Effector memory CD4-positive, alpha-beta T cell (primary cell): ENCODE data around the gene NADK.
"Not testable (repeated sequence)": the region's sequence is repeated elsewhere in the genome, so short reads cannot be mapped to it uniquely, and the experiment has no call there.

ENCODE experiments used
- DNase-seq, 3 donors: peaks; one replicate each; pipeline ENCODE4 v3.0.0-alpha.2; 2020
- H3K27ac ChIP-seq: 2 replicates; pipeline ENCODE4 v1.7.0; 2013; ENCODE audit warnings: mild to moderate bottlenecking, low read length, moderate library complexity; ENCODE audit not compliant: insufficient read depth, poor library complexity, severe bottlenecking
- H3K27me3 ChIP-seq: replicated peaks from 2 replicates; pipeline ENCODE4 v1.7.0; 2013; ENCODE audit warnings: mild to moderate bottlenecking, low read length; ENCODE audit not compliant: insufficient read depth, control insufficient read depth, poor library complexity, severe bottlenecking
- H3K36me3 ChIP-seq: 2 replicates; pipeline ENCODE4 v1.7.0; 2013; ENCODE audit warnings: mild to moderate bottlenecking, low read length, moderate library complexity; ENCODE audit not compliant: control insufficient read depth, insufficient read depth
- H3K4me1 ChIP-seq: 2 replicates; pipeline ENCODE4 v1.7.0; 2013; ENCODE audit warnings: low read length, mild to moderate bottlenecking; ENCODE audit not compliant: control insufficient read depth, insufficient read depth, poor library complexity, severe bottlenecking
- H3K4me3 ChIP-seq: 2 replicates; pipeline ENCODE4 v1.7.0; 2013; ENCODE audit warnings: low read length, low read depth, mild to moderate bottlenecking; ENCODE audit not compliant: insufficient read depth, poor library complexity, severe bottlenecking
- H3K9me3 ChIP-seq: 2 replicates; pipeline ENCODE4 v1.7.0; 2013; ENCODE audit warnings: mild to moderate bottlenecking, low read length, moderate library complexity; ENCODE audit not compliant: control insufficient read depth

The NADK gene

DNA sequence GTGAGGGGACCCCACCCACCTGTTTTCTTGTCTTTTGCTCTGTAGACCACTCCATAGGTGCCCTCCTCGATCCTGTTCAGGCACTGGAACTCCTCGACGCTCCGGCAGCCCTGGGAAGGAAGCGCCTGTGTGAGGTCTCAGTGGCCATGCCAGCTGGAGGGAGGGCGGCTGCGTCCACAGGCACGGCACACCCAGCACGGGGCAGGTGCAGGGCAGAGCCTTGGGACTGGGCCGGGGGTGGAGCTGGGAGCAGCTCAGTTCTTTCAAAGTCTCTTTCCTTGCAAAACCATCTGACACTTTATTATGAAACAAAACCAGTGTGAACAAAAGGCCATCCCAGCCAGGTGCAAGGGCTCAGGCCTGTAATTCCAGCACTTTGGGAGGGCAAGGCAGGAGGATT lies 72.6 kb downstream of the NADK start:
- not testable (repeated sequence) for DNase-seq, H3K9me3 ChIP-seq, H3K27ac ChIP-seq, H3K4me1 ChIP-seq, H3K27me3 ChIP-seq, H3K4me3 ChIP-seq
- peaks cover 12% of the 10 kb centered on the region for H3K36me3 ChIP-seq

DNA sequence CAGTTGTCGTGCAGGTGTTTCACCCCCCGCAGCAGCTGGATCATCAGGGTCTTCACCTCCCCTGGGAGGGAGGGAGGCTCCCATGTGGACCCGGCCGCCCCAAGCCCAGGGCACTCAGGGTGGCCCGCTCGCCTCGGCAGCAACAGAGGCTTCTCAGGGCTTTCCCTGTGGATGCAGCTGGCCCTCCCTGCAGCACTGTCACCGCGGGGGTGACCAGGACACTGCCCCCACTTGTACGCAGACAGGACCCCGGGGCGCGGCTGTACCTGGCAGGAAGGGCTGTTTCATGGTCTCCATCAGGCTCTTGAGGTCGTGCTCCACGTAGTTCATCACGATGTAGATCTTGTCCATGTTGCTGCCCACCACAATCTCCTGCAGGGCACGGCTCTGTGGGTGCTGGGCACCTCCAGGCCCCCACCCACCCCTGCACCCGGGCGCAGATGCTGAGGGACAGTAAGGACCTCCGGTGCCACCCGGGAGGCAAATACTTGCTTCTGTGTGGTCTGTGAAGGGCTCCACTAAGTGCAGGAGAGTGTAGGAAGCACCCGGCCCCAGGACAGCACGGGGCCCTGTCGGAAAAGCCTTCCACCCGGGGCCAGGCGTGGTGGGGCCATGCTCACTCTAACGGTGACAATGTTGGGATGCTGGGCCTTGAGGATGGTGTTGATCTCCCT lies 73.8 kb downstream of the NADK start:
- H3K4me3 ChIP-seq, H3K27ac ChIP-seq, H3K4me1 ChIP-seq, H3K27me3 ChIP-seq, H3K9me3 ChIP-seq, DNase-seq: not testable (repeated sequence)
- H3K36me3 ChIP-seq, result peaks cover 12% of the 10 kb centered on the region

DNA sequence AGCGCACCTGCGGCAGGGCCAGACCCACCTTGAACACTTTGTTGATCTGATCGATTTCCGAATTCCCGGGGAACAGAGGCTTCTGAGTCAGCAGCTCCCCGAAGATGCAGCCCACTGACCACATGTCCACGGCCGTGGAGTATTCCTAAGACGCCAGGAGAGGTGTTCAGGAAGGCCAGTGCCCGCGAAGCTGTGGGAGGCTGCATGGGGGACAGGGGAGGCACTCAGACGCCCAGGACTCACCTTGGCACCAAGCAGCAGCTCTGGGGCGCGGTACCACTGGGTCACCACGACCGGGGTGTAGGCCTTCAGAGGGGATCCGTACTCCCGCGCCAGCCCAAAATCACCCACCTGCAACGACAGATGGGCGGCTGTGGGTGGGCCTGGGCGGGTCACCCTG lies 74.5 kb downstream of the NADK start:
- H3K4me1 ChIP-seq, result no peaks in the 10 kb centered on the region
- no peak overlapping the region for H3K4me3 ChIP-seq
- no peak for DNase-seq

DNA sequence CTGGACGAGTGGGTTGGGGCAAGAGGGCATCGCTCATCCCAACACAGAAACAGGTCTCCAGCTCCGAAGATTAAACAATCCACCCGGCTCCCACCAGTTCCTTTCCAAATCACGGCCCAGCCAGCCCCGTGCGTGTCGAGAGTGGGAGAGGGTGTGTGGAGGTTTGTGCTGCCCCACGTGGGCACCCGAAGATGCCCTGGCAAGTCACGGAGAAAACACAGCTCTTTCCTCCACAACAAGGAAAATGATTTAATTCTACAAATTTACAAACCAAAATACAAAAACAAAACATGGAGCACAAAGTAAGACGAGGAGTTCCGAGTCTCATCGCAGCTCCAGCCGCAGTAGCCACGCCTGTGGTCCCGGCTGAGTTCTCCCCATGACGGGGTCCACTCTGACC lies 75.8 kb downstream of the NADK start:
- H3K4me3 ChIP-seq, H3K4me1 ChIP-seq, H3K27ac ChIP-seq, DNase-seq, H3K9me3 ChIP-seq, H3K27me3 ChIP-seq: not testable (repeated sequence)
- peaks cover 12% of the 10 kb centered on the region for H3K36me3 ChIP-seq

More for the DNA sequence above, 74.5 kb downstream of the NADK start:
- no peaks in the 10 kb centered on the region for H3K27me3 ChIP-seq
- H3K36me3 ChIP-seq, result peaks cover 12% of the 10 kb centered on the region
- H3K9me3 ChIP-seq, result no peaks in the 10 kb centered on the region
- H3K27ac ChIP-seq, result no peak overlapping the region
